NCI-H748 (cell line): ENCODE data around the gene SPINK14.
A peak's percentile ranks its signal among the peaks of the same experiment; 100 is the strongest.

ENCODE experiments used
- DNase-seq: peaks from one replicate; lab custom pipeline; 2025; ENCODE audit not compliant: unreplicated experiment; lab: John Stamatoyannopoulos, UW

Gene SPINK14, protein sequence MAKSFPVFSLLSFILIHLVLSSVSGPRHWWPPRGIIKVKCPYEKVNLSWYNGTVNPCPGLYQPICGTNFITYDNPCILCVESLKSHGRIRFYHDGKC

DNA sequence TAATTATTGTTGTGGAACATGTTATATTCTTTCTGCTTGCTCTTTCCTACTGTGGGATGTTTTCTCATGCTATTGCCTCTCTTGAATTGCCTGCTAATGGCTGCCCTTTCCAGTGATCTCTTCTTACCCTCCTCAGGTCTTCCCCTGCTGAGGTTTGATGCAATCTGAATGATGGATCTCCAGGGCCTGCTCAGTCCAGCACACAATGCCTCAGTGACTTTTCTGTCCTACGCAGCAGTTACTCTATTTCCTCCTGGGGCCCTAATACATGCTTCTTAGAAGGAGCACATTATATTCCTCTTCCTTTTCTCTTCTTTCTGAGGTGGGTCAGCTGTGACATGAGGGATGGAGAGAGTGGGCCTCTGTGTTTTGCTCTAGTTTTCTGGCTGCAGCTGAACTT lies at the start of gene SPINK14:
Gene SPINK14 (plus strand): TSS at position 301 of the 400 bp plus-strand sequence. CDS start 1,187 bp downstream, outside the sequence.
- DNase-seq, result no peak

DNA sequence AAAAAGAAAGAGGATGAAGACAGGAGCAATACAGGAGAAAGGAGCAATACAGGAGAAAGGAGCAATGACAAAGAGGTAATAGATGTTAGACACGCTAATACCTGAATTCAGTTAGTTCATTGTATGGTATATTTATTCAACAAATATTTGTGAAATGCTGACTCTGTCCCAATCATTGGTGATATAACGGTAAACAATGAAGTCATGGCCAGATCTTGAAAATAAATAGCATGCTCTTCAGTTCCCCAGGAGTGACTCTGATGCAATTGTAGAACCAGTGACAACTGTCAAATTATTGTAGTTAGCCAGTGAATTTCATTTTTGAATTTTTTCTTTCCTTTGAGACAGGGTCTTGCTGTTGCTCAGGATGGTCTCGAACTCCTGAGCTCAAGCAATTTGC lies 48.0 kb upstream of the SPINK14 start:
- peak; percentile 11 for DNase-seq

DNA sequence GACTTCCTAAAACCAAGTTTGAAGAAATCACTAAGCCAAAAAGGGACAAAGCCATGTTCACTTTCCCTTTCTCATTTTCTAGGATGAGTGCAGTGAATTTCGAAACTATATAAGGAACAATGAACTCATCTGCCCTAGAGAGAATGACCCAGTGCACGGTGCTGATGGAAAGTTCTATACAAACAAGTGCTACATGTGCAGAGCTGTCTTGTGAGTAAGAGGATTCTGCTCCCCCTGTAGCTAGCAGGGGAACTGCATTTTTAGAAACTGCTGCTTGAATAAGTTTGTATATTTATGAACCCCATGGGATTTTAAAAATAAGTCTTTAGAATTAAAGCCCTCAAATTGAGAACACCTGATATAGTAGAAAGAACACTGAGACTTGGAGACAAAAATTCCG lies 42.7 kb upstream of the SPINK14 start:
- no peak for DNase-seq

DNA sequence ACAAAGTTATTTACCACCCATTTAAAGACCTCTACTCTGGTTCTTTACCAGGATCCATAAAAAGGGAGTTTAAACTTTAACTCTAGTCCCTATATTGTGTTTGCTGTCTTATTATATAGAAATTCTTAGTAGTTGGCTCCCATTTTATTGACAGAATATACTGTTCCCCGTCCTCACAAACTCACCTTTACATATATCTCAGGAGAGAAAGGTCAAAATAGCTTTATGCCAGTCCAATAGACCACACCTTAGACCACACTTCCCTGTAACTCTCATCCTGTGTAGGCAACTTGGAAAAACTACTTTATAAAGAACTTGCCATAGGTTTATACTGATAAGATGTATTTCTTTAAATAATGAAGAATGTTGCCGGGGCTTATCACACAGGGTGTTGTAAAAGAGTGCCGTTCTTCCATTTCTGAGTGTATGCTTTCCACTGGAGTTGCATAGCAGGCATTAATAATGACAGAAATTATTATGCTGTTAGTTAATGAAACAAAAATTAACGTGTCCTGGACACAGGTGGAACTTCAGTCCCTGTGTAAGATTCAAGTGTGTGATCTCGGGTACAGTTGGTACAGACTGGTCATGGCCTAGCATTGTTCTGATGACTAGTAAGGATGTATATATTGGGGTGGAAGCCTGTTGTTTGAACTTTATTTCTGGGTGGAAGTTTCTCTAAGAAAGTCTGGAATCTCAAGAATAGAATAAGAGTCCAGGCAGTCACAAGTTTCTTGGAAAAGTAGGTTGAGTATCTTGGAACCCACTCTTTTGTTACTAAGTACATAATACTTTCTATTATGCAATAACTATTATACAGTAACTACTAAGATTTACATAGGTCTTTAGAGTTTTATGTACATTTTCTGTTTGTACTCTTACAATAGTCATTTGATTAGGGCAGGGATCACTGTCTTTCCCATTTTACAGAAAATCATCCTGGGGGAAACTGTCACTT lies 33.0 kb upstream of the SPINK14 start:
- DNase-seq, result no peak

DNA sequence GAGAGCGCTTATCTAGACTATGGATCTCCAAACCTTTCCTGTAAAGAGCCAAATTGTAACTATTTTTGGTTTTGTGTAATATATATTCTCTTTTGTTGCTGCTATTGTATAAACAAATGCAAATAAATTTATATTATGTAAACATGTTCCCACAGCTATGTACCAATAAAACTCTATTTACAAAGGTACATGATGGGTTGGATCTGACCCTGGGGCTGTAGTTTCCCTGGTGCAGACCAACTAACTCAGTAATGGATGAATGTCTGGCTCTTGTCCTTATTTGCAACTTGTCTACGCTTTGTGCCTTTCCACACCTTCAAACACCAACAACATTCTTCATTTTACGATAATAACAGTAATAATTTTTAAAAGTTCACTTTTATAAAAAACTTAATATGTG lies 27.5 kb upstream of the SPINK14 start:
- DNase-seq, result no peak

DNA sequence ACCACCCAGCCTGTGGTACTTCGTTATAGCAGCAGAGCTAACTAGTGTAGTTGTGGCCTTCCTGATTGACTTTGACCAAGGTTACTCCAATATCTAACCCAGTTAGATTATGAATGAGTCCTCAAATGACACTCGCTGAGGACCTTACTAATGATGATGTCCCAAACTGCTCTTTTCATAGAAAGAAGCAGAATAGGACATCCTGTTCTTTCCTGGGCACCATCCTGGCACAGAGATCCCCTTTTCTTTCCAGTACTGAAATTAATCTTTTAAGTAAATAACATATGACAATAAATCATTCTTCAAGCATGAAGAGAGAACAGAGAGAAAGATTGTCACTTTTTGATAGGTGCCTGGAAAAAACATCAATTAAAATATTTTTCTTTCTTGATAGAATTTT lies 26.7 kb upstream of the SPINK14 start:
- DNase-seq, result no peak

DNA sequence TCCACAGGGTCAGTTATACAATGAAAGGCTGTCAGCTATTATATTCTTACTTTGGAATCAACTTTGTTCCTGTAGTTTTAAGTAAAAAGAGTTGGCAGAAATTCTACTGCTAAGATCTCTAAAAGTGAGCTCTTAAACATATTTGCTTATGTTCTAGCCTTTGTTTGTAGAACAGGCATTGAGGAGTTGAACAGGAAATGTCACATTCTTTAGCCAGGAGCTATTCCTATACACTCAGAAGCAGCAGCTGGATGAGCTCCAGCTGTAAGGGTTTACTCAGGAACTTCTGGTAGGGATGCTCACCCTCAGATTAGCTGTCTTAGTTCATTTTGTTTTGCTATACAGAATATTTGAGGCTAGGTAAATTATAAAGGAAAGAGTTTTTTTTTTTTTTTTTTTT lies 22.4 kb upstream of the SPINK14 start:
- DNase-seq, result peak; percentile 52

DNA sequence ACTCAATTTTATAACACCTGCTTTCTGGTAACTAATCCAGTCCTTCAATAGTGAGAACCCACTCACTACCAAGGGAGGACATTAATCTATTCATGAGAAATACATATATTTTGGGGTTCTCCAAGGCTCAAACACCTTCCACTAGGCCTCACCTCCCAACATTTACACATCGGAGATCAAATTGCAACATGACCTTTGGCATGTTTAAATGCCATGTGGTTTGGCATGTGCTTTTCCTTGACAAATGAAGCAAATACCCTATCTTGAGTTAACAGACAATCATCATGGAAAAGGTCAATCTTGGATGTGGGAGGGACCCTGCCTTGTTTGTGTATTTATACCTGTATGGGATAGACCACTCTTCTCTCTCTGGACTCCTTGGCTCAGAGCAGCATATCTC lies 21.9 kb upstream of the SPINK14 start:
- DNase-seq, result no peak

DNA sequence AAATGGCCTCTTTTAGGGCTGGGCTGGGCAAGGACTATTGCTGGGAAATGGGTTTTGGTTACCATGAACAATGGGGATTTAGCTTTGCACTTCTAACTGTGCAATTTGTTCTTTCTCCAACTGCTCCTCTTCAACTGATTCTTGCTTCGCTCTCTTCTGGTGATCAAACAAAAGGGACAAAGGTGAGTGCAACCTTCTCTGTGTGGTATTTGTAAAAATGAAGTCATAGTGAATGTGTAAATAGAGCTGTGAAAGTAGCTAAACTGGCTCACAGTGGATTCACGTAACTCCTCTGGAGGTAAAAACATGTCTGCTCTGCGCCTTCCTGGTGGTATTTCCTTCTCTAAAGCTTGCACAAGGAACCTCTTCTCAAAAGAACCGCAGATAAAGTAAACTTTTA lies 20.9 kb upstream of the SPINK14 start:
- peak; percentile 75 for DNase-seq

DNA sequence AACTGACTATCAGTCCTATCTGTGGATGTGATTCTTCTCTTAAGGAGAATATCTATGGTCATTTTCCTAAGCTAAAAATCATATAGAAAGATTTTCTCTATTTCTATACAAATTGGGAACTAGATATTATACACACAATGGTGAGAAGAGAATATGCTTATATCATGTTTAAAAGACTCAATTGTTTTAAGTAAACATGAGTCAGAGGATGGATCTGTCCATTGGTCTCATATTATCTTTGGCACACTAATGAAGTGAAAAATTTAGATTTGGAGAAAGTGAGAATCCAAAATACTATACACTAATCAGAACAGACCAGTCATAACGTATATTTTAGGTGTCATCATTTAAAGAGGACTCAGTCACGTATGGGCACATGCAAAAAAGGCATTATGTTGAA lies 16.5 kb upstream of the SPINK14 start:
- no peak for DNase-seq

DNA sequence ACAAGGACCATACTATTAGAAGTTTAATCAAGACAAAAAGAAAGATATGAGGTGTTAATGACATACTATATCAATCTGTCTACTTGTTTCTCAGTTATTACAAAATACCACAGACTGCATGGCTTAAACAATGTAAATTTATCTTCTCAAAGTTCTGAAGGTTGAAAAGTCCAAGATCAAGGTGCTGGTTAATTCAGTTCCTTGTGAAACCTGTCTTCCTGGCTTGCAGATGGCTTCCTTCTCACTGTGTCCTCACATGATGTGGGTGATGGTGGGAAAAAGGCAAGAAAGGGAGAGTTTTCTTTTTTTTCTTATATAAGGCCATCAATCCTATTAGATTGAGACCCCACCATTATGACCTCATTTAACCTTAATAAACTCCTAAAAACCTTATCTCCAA lies 15.6 kb upstream of the SPINK14 start:
- no peak for DNase-seq

DNA sequence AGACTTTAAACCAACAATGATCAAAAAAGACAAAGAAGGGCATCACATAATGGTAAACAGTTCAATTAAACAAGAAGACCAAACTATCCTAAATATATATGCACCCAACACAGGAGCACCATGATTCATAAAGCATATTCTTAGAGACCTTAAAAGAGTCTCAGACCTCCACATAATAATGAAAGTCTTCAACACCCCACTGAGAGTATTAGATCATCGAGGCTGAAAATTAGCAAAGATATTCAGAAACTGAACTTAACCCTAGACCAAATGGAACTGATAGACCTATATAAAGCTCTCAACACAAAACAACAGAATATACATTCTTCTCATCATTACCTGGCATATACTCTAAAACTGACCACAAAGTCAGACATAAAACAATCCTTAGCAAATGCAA lies 11.7 kb upstream of the SPINK14 start:
- no peak for DNase-seq

DNA sequence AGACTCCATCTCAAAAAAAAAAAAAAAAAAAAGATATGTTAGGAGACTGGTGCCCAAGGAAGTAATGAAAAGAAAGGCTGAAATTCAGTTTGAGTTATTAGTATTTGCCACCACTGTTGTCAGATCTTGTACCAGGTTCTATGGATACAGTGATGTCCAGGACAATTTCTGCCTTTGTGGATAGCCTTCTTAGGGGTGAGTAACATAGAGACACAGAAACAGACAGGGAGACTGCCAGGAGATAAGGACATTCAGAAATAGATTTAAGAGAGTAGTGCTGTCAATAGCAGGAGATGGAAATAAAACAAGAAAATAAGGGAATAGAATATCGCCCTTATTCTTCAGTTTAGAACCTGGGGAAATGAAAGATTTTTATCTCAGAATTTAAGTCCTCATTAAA lies 6.3 kb upstream of the SPINK14 start:
- no peak for DNase-seq

DNA sequence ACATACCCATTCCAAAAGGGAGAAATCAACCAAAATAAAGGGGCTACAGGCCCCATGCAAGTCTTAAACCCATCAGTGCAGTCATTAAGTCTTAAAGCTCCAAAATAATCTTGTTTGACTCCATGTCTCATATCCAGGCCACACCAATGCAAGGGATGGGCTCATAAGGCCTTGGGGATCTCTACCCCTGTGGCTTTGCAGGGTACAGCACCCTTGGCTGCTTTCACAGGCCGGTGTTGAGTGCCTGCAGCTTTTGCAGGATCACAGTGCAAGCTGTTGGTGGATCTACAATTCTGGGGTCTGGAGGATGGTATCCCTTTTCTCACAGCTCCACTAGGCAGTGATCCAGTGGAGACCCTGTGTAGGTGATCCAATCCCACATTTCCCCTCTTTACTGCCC lies 5.0 kb upstream of the SPINK14 start:
- DNase-seq, result no peak

DNA sequence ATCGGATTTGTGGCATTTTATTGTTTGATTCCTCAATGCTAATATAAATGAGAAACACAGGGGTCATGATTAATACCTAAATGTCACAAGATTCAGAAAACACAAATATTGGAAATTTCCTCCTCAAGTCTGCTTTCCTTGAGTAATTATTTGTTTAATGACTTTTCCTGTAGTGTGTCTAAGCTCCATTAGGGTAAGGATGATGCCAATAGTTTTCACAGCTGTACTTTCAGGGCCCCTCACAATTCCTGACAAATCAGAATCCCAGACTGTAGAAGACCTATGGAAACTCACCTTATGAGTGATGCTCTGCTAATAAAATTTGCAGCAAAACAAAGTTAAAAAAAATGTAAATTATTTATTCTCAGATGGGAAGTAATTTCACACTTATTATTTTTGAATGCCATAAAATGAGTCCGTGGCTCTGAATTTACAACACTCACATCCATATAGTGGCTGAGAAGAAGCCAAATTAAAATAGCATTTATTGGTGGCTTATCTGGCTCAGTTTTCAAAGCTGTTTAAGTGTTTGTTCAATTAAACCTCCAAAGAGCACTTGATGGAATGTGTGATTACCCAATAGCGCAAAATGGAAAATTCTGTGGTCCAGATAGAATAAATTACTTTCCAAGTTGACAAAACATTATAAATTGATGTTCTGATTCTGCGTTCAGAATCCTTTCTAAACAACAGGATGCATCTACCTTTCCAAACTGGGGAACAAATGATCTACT lies 1.6 kb upstream of the SPINK14 start:
- DNase-seq, result no peak

DNA sequence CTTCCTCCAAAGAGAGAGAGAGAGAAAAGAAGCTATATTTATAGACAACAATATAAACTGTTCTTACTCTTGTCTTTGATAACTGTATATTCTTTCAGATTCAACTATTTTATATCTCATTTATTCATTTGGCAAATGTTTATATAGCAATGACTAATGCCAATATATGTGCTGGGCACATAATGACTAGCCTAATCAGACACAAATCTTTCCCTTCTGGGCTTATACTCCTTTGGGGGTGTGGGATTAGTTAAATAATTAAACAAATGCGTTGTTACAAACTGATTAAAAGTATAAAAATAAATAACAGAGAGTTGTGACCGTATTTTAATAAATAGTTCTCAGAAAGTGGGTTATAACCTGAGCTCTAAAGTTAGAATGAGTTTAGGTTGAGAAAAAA lies 4.0 kb downstream of the SPINK14 start:
- DNase-seq, result no peak

DNA sequence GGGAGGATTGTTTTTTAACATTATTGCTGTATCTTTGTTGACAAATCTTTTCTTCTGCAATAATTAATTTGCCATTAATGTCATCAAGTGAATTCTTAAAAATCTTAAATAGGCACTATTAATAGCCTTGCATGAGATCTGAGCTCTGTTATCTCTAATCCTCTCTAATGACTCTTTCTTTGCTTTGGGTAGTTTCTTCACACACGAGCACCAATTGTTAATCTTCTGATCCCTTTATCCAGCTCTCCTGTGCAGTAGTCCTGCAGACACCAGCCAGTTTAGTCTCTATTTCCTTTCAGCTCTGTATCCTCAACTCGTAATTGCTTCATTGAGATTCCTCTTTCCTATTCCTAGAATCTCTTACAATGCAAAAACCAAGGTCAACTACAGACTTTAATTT lies 8.1 kb downstream of the SPINK14 start:
- no peak for DNase-seq

DNA sequence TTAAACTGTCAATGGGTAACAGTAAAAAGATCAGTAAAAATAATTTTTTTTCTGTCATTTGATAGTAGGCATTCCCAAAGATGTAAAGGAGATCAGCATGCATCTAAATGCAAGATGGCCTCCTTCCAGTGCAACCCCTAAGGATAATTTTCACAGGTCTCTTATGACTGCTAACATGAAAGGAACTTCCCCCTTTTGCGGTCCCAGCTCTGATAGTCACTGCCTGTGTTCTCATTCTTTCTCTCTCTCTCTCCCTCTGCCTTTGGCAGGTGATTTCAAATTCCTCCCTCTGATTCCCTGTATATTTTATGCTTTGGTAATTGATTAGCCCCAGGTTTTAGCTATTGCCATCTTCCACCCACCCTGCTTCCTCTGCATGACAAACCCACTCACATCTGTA lies 8.9 kb downstream of the SPINK14 start:
- DNase-seq, result no peak

DNA sequence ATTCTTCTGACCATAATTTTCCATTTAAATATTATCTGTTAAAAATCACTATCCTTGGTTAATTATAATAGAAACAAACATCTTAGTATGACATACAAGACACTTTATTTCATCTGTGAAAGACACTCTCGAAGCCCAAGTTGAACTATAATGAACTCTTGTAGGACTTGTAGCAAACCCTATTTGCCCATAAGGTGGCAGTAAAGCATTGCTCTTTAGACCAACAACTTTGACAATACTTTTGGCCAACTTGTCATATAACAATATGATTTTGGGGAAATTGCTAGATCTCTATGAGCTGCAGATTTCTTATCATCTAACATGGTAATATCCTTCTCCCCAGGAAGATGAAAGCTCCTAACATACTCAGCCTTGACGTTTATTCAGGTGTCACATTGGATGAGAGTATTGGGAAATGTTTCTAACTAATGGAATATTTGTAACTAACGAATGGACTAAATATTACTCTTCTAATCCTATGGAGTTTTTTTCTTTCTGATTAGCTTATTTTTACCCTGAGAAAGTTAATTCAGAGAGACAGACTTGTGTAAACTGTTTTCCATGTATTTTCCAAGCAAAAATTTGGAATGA lies 11.0 kb downstream of the SPINK14 start:
- DNase-seq, result peak; percentile 63

DNA sequence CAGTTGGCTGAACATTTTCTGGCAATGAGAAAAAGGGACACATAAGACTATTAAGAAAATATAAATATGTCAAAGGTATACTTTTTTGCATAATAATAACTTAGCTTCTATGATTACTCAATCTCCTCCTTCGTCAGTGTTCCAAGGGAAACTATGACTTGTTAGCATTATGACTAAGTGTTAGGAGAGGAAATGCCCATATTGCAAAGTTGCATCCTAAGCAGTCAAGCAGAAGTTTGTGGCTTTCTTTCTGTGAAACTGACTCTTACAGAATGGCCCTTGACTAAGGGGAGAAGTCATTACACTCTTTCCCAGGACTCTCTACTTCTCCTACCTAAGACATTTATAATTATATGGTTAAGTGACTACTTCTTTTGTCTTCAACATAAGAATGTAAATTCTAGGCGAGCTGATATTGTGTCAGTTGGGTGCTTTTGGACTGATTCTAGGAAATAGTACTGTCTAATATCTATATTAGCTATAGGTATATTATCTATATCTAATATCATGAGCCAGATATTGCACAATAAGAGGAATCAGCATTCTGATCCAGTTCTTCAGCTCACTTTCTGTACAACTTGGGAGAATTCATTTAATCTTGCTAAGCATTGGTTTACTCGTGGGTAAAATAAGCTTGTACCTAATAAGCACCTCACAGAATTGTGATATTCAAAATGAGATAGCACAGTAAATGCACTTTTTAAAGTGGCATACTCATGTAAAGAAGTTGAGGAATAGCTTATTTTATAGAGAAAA lies 18.1 kb downstream of the SPINK14 start:
- no peak for DNase-seq

DNA sequence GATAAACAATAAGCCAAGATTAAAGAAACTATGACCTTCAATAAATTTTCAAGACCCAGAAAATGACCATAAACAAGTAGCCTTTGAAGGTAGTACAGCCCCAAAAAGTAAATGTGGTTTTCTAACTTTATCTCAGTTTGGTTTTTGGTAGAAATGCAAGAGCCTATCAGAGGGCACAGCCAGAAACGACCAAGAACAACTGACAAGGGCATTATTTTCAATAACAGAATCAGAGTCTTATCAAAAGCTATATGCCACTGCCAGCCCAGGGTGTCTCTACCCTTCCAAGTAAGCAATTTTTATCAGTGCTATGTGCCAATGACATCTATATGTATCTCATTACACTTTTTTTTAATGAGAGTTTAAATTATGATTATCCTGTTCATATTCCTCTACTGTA lies 22.7 kb downstream of the SPINK14 start:
- DNase-seq, result no peak
